HFF-Myc (cell line): ENCODE data around the gene ATRNL1.
"Not testable (repeated sequence)": the region's sequence is repeated elsewhere in the genome, so short reads cannot be mapped to it uniquely, and the experiment has no call there.

ENCODE experiments used
- DNase-seq: peaks from one replicate; pipeline ENCODE4 v3.0.0-alpha.2; 2011; ENCODE audit warnings: low read depth; ENCODE audit errors: extremely low read depth
- H3K4me3 ChIP-seq: replicated peaks from 2 replicates; pipeline ENCODE4 v1.5.1; 2011; ENCODE audit warnings: low read depth, mild to moderate bottlenecking, control low read depth, low read length
- TF ChIP-seq, protein P1 (sequence below): IDR thresholded peaks from 2 replicates; pipeline ENCODE4 v1.5.1; 2012; ENCODE audit warnings: mild to moderate bottlenecking, low read depth, low read length, control low read depth; ENCODE audit errors: missing control alignments

ATRNL1 gene

DNA sequence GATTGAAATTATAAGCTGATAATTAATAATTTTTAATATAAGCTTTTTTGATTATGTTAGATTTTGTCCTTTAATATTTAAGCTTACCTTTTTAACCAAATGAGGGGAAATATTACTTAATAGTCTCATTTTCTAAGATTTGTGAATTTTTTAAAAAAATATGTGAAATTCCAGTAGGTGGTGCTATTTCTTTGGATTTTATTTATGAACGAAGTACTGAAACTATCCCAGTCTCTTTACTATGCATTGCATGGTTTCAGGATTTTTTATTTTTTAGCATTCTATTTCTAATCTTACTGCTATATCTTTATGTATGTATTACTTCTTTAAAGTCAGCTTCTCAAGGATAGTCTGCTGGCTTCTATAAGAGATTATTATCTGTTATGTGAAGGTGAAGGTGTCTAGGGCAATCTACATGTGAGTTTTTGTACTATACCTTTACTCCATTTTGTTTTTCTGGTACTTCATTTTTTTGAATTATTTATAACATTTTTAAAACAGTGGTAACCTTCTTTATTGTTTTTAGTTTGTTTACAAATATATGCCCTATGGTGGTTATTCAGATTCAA is 78.3 kb downstream of the ATRNL1 start:
- no peak overlapping the region for H3K4me3 ChIP-seq
- TF ChIP-seq, protein P1, sequence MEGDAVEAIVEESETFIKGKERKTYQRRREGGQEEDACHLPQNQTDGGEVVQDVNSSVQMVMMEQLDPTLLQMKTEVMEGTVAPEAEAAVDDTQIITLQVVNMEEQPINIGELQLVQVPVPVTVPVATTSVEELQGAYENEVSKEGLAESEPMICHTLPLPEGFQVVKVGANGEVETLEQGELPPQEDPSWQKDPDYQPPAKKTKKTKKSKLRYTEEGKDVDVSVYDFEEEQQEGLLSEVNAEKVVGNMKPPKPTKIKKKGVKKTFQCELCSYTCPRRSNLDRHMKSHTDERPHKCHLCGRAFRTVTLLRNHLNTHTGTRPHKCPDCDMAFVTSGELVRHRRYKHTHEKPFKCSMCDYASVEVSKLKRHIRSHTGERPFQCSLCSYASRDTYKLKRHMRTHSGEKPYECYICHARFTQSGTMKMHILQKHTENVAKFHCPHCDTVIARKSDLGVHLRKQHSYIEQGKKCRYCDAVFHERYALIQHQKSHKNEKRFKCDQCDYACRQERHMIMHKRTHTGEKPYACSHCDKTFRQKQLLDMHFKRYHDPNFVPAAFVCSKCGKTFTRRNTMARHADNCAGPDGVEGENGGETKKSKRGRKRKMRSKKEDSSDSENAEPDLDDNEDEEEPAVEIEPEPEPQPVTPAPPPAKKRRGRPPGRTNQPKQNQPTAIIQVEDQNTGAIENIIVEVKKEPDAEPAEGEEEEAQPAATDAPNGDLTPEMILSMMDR = no peak
- DNase-seq = no peak

DNA sequence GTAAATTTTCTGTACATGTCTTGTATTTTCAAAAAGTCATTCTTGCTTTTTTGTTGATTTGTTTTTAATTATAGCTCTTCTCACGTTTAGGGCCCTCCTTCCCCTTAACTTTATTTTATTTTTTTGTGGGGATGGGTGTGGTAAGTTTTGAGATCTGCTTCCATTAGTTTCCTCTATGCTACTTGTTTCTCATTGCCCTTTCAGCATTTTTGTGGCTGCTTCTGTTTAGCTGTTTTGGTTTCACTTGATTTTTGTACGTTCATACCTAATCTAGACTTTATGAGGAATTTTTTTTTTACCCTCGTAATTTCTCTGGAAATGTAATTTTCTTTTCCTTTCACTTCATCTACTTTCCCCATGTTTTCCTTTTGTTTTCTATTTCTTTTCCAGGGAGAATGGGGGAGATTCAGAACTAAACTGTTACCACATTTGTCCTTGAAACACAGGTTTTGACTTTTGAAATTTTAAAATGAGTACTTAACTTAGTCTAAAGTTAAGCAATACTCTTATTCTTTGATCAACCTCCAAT is 80.8 kb downstream of the ATRNL1 start:
- no peak for DNase-seq
- TF ChIP-seq, protein P1 = no peak
- no peak overlapping the region for H3K4me3 ChIP-seq

DNA sequence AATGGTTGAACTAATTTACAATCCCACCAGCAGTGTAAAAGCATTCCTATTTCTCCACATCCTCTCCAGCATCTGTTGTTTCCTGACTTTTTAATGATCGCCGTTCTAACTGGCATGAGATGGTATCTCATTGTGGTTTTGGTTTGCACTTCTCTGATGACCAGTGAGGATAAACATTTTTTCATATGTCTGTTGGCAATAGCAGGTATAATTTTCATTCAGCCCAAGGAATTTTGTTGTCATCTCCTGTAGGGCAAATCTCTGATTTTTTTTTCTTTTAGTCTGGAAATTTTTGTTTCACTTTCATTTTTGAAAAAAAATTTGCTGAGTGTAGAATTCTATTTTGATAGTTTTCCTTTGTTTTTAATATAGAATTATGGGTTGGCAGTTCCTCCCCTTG is 114.1 kb downstream of the ATRNL1 start:
- DNase-seq = not testable (repeated sequence)
- H3K4me3 ChIP-seq = peak overlapping the region; percentile 8; the same call in 1 of the 2 replicates

DNA sequence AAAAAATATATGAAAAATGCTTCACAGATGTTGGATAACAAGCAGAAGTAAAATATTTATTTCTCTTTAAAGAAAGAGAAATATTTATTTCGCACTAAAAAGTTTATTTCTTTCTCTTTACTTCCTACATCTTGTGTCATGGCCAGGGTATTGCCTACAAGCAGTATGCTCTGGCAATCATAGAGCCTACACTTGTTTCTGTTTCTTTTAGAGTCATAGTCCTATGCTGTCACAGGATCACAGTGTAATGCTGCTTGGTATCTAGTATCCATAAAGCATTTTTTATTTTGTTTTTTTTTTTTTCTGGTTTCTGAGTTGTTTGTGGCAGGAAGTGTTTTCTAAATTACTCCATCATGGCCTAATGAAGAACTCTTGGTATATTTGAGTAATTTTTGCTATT is 116.0 kb downstream of the ATRNL1 start:
- TF ChIP-seq, protein P1 = no peak
- DNase-seq = no peak
- no peak overlapping the region for H3K4me3 ChIP-seq

DNA sequence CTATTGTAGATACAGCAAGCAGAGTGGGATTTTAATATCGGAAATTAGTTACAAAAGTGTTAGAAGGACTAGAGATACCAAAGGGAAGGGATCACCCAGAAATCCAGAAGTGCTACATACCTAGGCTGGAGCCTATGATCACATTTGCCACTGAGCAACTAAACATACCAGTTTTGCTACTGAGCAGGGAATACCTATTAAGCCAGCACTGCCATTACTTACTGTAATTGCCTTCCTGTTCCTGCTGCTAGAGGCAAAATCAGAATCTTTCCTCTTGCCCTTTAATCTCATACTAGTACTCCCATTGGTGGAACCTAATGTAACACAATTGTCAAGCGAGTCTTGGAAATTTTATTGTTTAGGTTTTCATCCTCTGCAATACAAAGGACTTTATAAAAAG is 121.7 kb downstream of the ATRNL1 start:
- no peak overlapping the region for H3K4me3 ChIP-seq
- DNase-seq = no peak
- TF ChIP-seq, protein P1 = no peak

DNA sequence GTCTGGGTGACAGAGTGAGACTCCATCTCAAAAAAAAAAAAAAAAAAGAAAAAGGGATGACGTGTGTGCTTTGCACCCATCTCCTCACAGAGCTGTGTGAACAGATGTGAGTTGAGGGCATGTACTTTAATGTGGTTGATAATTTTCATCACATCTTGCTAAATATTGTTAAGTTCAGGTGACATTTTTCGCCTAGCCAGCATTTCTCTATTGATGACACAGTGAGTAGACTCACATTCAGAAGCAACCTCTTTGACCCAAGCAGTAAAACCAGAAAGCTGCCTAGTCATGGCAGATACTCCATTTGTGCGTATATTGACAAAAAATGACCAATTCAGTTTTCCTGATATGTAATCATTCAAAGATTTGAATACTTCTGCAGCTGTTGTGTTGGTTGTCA is 126.0 kb downstream of the ATRNL1 start:
- TF ChIP-seq, protein P1 = no peak
- no peak for DNase-seq
- H3K4me3 ChIP-seq = no peak overlapping the region

DNA sequence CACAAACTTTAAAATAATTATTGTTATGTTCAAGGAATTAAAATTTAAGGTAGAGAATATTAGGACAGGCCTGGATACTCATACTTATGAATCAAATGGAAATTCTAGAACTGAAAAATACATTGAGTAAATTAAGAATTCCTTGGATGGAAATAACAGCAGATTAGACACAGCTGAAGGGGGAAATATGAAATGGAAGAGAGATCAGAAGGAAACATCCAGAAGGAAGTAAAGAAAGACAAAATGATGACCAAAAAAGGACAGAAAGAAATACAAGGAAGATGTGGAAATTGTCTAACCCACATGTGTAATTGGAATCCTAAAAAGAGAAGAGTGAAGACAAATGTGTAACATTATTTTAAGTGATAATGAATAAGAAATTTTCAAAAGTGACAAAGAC is 128.9 kb downstream of the ATRNL1 start:
- no peak for DNase-seq
- TF ChIP-seq, protein P1 = no peak
- no peak overlapping the region for H3K4me3 ChIP-seq
